SKM-1 treated with dmso at 0.1 percent for 144 hours (cell line): ENCODE measurements around the gene NXN.
"Not testable (repeated sequence)": the region's sequence is repeated elsewhere in the genome, so short reads cannot be mapped to it uniquely, and the experiment has no call there.

ENCODE experiments used
- DNase-seq: peaks from one replicate; lab custom pipeline; 2025; ENCODE audit not compliant: unreplicated experiment; lab: John Stamatoyannopoulos, UW

Gene NXN

GRCh38 chr17:836151-836550 is 143.4 kb downstream of the NXN start:
- no peak for DNase-seq

- not testable (repeated sequence) for DNase-seq
Observed at GRCh38 chr17:835721-836120, 143.9 kb downstream of the NXN start.

DNA sequence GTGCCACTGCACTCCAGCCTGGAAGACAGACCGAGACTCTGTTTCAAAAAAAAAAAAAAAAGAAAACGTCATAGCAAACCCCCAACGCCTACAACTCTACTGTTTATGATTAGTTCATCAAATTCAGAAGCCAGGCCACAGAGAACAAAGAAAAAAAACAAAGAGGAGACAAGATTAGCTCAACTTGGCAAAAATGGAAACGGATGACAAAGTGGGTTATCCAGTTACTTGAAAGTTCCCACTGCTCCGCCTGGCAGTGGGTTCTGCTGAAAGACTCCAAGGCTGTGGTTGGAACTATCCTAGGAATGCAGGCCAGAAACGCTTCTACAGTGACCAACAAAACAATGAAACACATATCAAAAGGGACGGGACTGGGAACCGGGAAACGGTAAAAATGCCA is 144.3 kb downstream of the NXN start:
- no peak for DNase-seq

- no peak for DNase-seq
Observed at GRCh38 chr17:834136-834535, 145.4 kb downstream of the NXN start.

DNA sequence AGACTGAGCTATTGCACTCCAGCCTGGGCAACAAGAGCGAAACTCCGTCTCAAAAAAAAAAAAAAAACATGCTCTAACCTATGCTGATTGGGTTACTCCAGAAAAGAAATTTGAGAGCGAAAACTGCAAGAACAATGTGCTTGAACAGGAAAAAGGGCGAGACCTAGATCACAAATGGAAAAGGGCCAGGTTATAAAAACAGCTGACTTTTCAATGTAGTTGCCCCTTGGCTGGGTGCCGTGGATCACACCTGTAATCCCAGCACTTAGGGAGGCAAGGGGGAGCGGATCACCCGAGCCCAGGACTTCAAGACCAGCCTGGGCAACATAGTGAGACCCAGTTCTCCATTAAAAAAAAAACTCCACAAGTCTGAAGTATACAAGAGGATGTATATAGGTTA is 148.6 kb downstream of the NXN start:
- DNase-seq, result no peak

GRCh38 chr17:830381-830780 is 149.2 kb downstream of the NXN start:
- DNase-seq, result no peak

DNA sequence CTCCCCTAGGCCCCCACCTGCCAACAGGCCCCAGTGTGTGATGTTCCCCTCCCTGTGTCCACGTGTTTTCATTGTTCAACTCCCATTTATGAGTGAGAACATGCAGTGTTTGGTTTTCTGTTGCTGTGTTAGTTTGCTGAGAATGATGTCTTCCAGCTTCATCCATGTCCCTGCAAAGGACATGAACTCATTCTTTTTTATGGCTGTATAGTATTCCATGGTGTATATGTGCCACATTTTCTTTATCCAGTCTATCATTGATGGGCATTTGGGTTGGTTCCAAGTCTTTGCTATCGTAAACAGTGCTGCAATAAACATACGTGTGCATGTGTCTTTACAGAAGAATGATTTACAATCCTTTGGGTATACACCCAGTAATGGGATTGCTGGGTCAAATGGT is 150.0 kb downstream of the NXN start:
- DNase-seq, result not testable (repeated sequence)

GRCh38 chr17:828761-829160 is 150.8 kb downstream of the NXN start:
- no peak for DNase-seq

GRCh38 chr17:826778-827177 is 152.8 kb downstream of the NXN start:
- no peak for DNase-seq

- no peak for DNase-seq
Observed at GRCh38 chr17:825216-825615, 154.4 kb downstream of the NXN start.

- no peak for DNase-seq
Observed at GRCh38 chr17:824378-824777, 155.2 kb downstream of the NXN start.

- no peak for DNase-seq
Observed at GRCh38 chr17:823501-823902, 156.1 kb downstream of the NXN start.

DNA sequence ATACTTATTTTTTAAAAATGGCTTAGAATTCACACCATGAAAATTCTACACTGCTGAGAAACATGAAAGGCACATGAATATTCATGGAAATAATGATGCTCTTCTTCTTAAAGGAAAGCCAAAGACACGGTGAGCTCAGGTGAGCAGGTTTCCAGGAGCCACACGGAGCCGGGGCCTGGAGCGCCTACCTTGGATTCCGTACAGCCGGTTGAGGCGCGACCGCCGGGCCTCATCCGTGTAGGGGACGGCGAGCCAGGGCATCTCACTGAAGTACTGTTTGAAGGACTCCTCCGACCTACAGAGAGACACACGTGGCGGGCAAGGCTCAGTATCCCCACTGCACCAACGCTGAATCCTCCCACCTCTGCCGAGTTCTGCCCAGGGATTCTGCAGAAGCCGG is 160.3 kb downstream of the NXN start:
- DNase-seq, result no peak

DNA sequence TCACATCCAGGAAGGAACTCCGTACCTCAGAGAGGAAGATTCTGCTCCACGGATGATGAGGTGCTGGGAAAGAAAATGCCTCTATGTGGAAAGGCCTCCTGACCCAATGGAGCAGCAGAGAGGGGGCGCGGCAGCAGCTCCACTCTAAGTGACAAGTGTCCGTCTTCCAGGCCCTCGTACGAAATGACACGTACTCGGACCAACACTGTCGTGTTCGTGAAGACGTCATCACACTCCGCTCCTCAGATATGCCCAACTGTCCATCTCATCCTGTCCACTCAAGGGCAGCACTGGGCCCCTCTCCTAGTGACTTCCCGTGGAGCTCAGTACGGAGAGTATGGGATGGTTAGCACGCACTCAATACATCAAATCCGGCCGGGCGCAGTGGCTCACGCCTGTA is 165.2 kb downstream of the NXN start:
- no peak for DNase-seq

DNA sequence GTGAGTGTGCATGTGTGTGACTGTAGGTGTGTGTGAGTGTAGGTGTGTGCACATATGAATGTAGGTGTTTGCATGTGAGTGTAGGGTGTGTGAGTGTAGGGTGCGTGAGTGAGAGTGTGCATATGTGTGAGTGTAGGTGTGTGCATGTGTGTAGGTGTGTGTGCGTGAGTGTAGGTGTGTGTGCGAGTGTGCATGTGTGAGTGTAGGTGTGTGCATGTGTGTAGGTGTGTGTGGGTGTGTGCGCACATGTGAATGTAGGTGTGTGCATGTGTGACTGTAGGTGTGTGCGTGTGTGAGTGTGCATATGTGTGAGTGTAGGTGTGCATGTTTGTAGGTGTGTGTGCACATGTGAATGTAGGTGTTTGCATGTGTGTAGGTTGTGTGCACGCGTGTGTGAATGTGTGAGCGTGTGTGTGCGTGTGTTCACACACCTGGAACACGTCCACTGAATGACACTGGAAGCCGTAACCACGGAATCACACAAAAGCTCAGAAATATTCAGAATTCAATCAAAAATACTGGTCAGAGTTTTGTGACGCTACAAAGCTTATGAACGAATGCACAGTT is 166.9 kb downstream of the NXN start:
- DNase-seq, result no peak

DNA sequence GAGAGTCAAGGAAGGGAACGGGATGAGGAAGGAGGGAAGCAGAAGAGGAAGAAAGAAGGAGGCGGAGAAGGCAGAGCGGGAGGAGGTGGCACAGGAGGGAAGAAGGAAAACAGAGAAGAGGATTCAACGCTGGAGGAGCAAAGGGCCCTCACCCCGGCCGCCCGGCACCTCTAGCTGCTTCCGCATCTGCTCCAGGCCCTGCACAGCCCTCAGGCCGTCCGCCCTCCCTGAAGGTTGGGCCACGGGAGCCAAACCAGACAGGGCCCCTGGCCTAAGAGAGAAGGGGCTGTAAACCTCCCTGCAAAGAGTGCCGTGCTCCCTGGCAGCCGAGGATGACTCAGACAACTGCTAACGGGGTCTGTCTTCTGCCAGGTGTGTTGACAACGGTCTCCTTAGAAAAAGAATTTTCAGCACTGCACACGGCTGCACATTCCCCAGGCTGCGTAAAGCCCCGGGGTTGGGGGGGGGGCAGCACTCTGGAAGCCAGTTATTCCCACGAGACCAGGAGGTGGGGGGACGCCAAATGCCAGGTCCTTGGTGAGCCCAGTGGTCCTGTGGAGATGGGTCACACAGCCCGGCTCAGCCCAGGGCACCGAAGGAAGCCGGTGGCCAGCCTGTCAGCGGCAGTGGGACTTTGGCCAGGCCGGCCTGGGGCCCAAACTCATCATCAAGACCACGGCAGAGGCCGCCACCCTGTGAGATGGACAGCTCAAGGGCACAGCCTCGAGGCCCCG is 168.4 kb downstream of the NXN start:
- no peak for DNase-seq

DNA sequence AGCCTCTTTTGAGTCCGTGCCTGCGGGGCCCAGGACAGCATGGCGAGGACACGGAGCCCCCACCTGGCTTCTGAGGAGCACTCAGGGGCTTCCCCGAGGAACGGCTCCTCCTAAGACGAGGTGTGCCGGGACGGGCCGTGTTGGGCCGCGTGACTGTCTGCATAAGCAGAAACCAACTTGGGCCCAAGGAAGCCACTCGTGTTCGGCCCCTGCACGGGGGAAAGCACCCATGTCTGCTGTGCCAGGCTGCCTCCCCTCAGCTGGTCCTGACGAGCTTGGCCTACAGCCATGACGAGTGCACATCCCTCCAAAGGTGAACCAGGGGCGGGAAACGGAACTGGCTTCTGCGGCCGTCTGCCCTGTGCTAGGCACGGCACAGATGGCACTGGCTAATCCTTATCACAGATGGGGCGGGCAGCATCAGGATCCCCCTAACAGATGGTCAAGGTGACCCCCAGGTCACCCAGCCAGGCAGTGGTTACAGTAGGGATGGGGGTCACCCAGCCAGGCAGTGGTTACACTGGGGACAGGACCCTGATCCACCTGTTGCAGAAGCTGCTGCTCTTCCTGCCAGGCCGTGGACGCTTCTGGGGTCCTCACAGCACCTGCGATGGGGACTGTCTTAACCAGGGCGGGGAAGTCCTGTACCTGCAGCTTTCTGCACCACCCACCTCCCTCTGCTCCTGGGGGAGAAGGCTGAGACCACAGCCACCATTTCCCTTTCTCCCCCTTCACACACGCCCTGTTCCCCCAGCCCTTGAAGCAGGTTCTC is 171.9 kb downstream of the NXN start:
- no peak for DNase-seq

GRCh38 chr17:806781-807522 is 172.6 kb downstream of the NXN start:
- DNase-seq, result no peak

GRCh38 chr17:806346-806745 is 173.2 kb downstream of the NXN start:
- DNase-seq, result no peak

- DNase-seq, result not testable (repeated sequence)
Observed at GRCh38 chr17:805886-806285, 173.7 kb downstream of the NXN start.

GRCh38 chr17:804541-805435 is 174.8 kb downstream of the NXN start:
- no peak for DNase-seq
